ENCODE measurements around the gene KLHL22. TPM values are rescaled to one million over a fixed set of nuclear protein-coding genes. Genes with fewer than 3 reads are reported as not detected.

Gene KLHL22
- total RNA-seq, 4 donors from 2014 or later, result 38.0 to 76.9 (median 61.0) TPM

GRCh38 chr22:20528405-20528978, 32.9 kb upstream of the KLHL22 start:
- TF ChIP-seq POLR2A (IDR thresholded peaks at IDR 0.05) (no peak), CTCF (IDR thresholded peaks at IDR 0.05) (no peak)
- DNase-seq, result no peak
- peaks cover 0 to 5% of the 10 kb centered on the region in 2 donors for H3K36me3 ChIP-seq
- peaks cover 39 to 54% of the 10 kb centered on the region in 2 donors for H3K4me1 ChIP-seq
- WGBS, 2 donors, result 95 to 98% methylated on average over 6 to 7 of the region's 7 CpGs
- H3K9me3 ChIP-seq, result no peaks in the 10 kb centered on the region
- no peak overlapping the region for H3K27ac ChIP-seq
- no peak overlapping the region for H3K4me3 ChIP-seq (replicated peaks in 1 of 3)
- intact Hi-C loops (cut with DNase I), result no loop called here
- no peaks in the 10 kb centered on the region for H3K27me3 ChIP-seq

- Histone ChIP-seq H3K36me3 (peaks cover 0 to 5% of the 10 kb centered on the region in 2 donors), H3K27ac (no peak overlapping the region), H3K4me3 (replicated peaks in 1 of 3) (no peak overlapping the region), H3K4me1 (peaks cover 31 to 41% of the 10 kb centered on the region in 2 donors), H3K9me3 (no peaks in the 10 kb centered on the region), H3K27me3 (no peaks in the 10 kb centered on the region)
- 74 to 79% methylated on average over 6 of the region's 6 CpGs for whole genome bisulfite sequencing, 2 donors
- DNase-seq, result no peak
- TF ChIP-seq POLR2A (IDR thresholded peaks at IDR 0.05), result no peak
- TF ChIP-seq CTCF (IDR thresholded peaks at IDR 0.05), result no peak
- intact Hi-C loops (cut with DNase I), result no loop called here
These were observed 31.2 kb upstream of the KLHL22 start for GRCh38 chr22:20526628-20527355.

- DNase-seq, result no peak
- intact Hi-C loops (cut with DNase I), result no loop called here
- H3K9me3 ChIP-seq, result no peaks in the 10 kb centered on the region
- TF ChIP-seq POLR2A (IDR thresholded peaks at IDR 0.05), result no peak
- TF ChIP-seq CTCF (IDR thresholded peaks at IDR 0.05), result no peak
- H3K4me1 ChIP-seq, result peaks cover 26 to 35% of the 10 kb centered on the region in 2 donors
- H3K27ac ChIP-seq, result no peak overlapping the region
- WGBS, 2 donors, result 87 to 93% methylated on average over 4 of the region's 4 CpGs
- H3K4me3 ChIP-seq (replicated peaks in 1 of 3), result no peak overlapping the region
- H3K27me3 ChIP-seq, result no peaks in the 10 kb centered on the region
- H3K36me3 ChIP-seq, result peaks cover 0 to 5% of the 10 kb centered on the region in 2 donors
These were observed 30.7 kb upstream of the KLHL22 start for GRCh38 chr22:20526305-20526627.

- no peak overlapping the region for H3K27ac ChIP-seq
- TF ChIP-seq POLR2A (IDR thresholded peaks at IDR 0.05) (no peak), CTCF (IDR thresholded peaks at IDR 0.05) (no peak)
- no peaks in the 10 kb centered on the region for H3K27me3 ChIP-seq
- 96 to 97% methylated on average over 7 of the region's 7 CpGs for WGBS, 2 donors
- H3K4me1 ChIP-seq, result peaks cover 13 to 23% of the 10 kb centered on the region in 2 donors
- DNase-seq, result no peak
- H3K4me3 ChIP-seq (replicated peaks in 1 of 3), result no peak overlapping the region
- H3K9me3 ChIP-seq, result no peaks in the 10 kb centered on the region
- intact Hi-C loops (cut with DNase I), result no loop called here
- peaks cover 0 to 5% of the 10 kb centered on the region in 2 donors for H3K36me3 ChIP-seq
These were observed 29.5 kb upstream of the KLHL22 start for GRCh38 chr22:20525048-20525447.

DNA sequence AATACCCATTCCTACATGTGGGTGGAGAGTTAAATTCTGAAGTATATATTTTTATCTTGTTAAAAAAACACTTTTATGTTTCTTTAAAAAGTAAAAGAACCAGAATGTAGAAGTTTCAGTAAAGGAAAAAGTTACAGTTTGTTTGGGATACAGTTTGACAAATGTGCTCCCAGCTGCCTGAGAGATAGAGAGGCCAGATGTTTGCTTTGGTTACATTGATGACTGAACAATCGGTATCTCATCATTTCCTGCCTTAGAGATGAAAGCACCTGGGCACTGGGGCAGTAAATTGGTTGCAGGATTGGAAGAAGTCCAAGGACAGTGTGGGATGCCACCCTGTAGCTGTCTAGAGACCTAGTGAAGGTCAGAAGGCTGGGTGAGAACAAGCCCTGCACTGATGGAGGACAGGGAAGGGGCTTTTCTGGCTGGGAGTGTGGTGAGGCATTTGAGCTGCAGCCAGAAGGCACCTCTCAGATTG, 28.4 kb upstream of the KLHL22 start:
- peaks cover 0 to 5% of the 10 kb centered on the region in 2 donors for H3K36me3 ChIP-seq
- no peaks in the 10 kb centered on the region for H3K9me3 ChIP-seq
- H3K4me1 ChIP-seq, result peaks cover 13 to 25% of the 10 kb centered on the region in 2 donors
- intact Hi-C loops (cut with DNase I), result no loop called here
- no peak overlapping the region for H3K27ac ChIP-seq
- 11 to 31% methylated on average over 1 of the region's 1 CpG for WGBS, 2 donors
- H3K4me3 ChIP-seq (replicated peaks in 1 of 3), result no peak overlapping the region
- H3K27me3 ChIP-seq, result no peaks in the 10 kb centered on the region
- no peak for DNase-seq
- no peak for TF ChIP-seq POLR2A (IDR thresholded peaks at IDR 0.05)
- TF ChIP-seq CTCF (IDR thresholded peaks at IDR 0.05), result no peak
